Subcutaneous adipose tissue (tissue), 4 donors: Measurements from ENCODE around the gene FAM32A. TPM values are rescaled to one million over a fixed set of nuclear protein-coding genes. Genes with fewer than 3 reads are reported as not detected.

Experiments used
- total RNA-seq, 4 donors: library from RNA; depleted of rRNA; stranded (reverse); fragments of >200 nt; gene quantifications; one replicate each; pipeline ENCODE4 v1.1.0, GENCODE V29; 2016
- TF ChIP-seq, protein P1 (sequence below): fragments of 450-650 bp; IDR thresholded peaks from one replicate; pipeline ENCODE4 v1.5.1; 2016; ENCODE audit warnings: low read depth, mild to moderate bottlenecking, control low read depth, antibody characterized with exemption, moderate library complexity

Gene FAM32A
- total RNA-seq, 4 donors from 2014 or later = 65.7 to 78.6 (median 77.6) TPM

DNA sequence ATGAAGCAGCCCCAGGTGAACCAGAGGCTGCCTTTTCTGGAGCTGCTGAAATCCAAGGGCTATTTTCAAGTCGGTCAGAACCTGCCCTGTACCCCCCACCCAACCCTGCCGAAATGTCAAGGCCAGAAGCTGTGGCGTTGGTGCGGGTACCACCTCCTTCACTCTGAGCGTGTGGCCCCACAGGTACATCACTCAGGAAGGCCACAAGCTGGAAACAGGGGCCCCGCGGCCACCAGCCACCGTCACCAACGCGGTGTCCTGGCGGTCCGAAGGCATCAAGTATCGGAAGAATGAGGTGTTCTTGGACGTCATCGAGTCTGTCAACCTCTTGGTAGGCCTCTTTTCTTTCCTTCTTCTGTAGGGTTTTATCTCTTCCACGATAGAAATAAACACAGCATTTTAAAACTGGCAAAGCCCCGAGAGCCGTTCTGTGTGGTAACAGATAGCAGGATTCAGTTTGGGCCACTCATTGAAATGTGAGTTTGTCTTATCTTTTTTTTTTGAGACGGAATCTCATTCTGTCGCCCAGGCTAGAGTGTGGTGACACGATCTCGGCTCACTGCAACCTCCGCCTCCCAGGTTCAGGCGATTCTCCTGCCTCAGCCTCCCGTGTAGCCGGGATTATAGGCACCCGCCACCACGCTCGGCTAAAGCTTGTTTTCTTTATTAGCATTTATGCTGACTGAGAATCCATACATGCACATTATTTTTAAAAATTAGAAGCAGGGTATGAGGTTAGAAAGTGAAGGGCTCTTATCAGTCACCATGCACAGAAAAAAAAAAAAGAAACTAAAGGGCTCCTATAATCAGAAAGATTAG is 23.8 kb downstream of the FAM32A start:
- TF ChIP-seq, protein P1, sequence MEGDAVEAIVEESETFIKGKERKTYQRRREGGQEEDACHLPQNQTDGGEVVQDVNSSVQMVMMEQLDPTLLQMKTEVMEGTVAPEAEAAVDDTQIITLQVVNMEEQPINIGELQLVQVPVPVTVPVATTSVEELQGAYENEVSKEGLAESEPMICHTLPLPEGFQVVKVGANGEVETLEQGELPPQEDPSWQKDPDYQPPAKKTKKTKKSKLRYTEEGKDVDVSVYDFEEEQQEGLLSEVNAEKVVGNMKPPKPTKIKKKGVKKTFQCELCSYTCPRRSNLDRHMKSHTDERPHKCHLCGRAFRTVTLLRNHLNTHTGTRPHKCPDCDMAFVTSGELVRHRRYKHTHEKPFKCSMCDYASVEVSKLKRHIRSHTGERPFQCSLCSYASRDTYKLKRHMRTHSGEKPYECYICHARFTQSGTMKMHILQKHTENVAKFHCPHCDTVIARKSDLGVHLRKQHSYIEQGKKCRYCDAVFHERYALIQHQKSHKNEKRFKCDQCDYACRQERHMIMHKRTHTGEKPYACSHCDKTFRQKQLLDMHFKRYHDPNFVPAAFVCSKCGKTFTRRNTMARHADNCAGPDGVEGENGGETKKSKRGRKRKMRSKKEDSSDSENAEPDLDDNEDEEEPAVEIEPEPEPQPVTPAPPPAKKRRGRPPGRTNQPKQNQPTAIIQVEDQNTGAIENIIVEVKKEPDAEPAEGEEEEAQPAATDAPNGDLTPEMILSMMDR = no peak

DNA sequence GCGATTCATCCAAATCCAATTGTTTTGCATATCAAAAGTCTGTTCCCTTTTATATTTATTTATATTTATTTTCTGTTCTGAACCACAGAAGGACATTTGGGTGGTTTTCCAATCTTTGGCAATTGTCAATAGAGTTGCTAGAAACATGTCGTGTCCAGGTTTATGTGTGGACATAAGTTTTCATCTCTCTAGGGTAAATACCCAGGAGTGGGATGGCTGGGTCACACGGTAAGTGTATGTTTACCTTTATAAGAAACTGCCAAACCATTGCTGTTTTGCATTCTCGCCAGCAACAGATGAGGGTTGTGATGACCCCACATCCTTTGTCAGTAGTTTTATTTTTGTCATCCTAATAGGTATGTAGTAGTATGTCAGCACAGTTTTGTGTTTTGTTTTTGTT is 25.0 kb downstream of the FAM32A start:
- TF ChIP-seq, protein P1 = no peak

DNA sequence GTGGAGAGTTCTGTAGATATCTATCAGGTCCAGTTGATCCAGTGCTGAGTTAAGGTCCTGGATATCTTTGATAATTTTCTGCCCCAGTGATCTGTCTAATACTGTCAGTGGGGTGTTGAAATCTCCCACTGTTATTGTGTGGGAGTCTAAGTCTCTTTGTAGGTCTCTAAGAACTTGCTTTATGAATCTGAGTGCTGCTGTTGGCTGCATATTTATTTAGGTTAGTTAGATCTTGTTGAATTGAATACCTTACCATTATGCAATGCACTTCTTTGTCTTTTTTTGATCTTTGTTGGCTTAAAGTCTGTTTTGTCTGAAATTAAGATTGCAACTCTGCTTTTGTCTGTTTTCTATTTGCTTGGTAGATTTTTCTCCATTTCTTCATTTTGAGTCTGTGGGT is 27.9 kb downstream of the FAM32A start:
- TF ChIP-seq, protein P1 = no peak

DNA sequence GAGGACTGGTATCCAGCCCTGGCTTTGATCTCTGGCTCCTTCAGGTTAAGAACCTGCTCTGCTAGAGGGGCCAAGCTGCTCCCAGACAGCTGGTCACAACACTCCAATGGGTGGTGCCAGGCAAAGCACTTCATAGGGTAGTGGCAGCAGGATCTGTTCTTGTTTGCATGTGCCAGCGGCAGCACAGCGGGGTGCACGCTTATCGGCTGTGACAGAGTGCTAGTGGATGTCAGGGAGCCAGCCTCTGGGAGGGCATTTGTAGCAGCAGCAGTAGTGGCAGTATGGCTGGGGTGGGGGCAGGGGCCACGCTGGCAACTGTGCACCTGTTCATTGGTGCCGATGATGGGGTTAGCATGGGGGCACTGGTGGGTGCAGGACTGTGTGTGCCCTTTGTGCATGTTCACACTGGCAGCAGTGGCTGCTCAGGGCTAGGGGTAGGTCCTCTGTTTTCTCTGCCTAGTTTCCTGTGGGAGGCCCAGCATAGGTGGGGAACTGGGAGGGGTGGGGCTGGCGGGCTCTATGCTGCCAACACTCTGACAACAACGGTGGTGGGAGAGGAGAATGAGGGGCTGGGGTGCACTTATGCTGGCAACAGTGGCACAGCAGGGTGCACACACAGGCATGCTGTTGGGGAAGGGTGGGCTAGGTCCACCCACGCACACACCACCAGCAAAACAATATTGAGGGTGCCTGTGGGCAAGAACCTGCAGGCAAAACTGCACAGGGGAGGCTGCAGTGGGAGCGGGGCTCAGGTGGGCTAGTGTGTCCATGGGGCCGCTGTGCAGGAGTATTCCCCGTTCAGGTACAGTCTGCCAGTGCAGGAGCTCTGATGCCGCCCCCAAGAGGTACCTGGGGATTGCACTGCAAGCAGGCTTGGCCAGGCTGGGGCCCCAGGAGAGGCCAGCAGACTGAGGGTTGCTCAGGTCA is 31.8 kb downstream of the FAM32A start:
- TF ChIP-seq, protein P1 = no peak

DNA sequence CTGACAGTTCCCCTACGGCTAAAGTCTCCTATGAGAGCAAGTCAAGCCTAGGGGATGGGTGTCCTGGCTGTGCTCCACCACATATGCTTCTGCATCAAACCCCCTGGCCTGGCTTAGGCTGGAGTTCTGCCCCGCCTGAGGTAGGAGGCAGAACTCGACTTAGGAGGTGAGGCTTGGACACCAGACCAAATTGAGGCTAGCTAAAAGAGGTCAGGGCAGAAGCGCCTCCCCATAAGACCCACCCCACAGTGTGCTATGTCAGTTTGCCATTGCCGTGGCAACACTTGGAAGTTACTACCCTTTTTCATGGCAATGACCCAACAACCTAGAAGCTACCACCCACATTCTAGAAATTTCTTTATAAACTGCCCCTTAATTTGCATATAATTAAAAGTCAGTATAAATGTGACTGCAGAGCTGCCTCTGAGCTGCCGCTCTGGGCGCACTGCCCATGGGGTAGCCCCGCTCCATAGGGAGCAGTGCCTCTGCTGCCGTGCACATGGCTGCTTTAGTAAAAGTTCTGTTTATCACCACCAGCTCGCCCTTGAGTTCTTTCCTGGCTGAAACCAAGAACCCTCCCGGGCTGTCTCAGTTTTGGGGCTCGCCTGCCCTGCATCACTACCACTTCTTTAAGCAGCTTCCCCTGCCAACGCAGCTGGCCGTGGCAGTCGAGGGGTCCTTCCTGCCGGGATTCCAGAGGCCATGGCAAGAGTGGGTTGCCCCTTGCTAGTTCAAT is 32.7 kb downstream of the FAM32A start:
- TF ChIP-seq, protein P1 = no peak

DNA sequence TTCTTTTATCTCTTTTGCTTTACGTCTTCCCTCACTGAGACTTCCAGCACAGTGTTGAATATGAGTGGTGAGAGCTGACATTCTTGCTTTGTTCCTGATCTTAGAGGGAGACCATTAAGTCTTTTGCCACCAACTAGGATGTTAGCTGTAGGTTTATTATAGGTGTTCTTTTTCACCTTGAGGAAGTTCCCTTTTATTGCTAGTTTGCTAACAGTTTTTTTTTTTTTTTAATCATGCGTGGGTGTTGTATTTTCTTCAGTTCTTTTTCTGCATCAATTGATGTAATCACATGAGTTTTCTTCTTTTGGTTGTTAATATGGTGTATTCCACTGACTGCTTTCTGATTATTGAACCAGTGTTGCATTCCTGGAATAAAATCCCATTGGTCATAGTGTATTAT is 33.6 kb downstream of the FAM32A start:
- TF ChIP-seq, protein P1 = no peak
